NCI-H82 treated with DMSO at 0.1 percent for 48 hours (cell line): Measurements from ENCODE around the gene COPG2.

Source experiments
- DNase-seq: peaks from one replicate; lab custom pipeline; 2025; ENCODE audit not compliant: unreplicated experiment; lab: John Stamatoyannopoulos, UW

COPG2 gene

DNA sequence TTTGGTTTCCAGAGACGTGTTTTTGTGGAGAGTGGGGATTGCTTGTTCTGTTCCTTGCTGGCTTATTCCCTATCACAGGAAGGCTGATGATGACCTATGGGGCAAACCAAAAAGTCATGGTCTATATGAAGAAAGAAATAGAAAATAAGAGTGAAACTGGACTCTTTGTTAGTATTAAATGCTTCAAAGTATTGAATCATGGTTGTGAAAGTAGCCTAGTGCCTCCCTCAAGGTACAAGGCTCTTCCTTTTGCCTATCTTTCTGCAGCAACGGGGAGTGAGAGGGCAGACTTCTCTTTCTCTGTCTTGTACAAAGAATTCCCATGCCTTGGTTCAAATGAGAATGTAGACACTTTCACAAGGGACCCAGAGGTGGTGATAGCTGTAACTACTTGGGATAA, 167.6 kb downstream of the COPG2 start:
- DNase-seq = no peak

DNA sequence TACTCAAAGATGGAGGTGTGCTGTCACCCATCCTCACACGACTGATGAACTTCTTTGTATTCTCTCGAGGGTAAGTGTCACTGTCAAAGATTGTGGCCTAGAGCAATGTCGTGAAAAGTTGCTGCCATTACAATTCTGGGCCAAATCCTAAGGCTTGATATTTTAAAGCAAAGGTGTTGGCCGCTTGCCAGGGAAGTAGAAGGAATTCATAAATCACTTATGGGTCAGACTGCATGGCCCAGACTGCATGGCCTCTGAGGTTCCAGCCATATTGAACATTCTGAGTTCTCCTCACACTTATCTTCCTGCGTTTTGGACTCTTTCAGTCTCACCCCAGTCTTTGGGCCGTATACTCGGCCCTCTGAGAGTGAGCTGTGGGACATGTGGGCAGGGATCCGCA, 168.1 kb downstream of the COPG2 start:
- DNase-seq = no peak

DNA sequence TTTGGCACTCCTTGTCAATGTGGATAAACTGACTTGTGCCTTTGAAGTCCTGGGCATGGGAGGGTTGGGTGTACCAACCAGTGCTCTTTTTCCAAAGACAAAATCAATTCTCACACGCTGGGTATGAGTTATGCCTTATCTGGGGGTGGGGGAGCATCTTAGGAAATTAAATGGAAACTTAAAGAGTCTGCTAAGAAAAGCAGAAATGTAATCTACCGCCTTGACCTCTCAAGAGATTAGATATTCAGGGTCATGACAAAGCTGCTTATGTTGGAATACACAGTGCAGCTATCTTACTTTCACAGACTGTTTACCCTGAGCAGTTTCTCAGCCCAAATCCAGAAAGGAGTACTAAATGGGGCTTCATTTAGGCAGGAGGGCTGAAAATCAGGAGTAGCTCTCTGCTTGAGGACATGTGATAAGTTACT, 174.1 kb downstream of the COPG2 start:
- DNase-seq = peak; percentile 24

DNA sequence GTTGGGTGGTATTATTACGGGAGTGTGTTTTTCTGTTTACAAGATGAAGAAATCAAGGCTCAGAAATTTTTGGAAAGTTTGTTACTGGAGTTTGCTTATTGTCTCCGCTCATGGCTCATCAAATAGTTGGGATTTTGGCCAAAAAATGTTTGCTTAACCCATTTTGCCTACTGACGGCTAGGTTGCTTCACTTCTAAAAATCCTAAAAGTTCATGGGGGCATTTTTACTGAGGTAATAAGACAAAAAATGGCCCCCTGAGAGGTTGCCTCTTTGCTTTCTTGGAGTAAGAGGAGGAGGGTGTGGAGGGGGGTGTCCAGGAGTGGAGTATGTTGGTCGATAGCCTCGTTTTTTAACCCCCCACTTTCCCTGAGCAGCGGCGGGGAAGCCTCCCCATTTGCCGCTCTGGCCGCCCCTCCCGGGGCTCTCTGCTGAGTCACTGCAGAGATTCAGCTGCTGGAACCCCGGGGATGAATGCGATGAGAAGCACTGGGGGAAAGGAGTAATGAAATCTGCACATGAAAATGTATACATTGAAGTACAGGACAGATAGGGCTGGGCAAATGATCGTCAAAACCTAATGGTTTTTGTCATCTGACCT, 175.2 kb downstream of the COPG2 start:
- DNase-seq = no peak

DNA sequence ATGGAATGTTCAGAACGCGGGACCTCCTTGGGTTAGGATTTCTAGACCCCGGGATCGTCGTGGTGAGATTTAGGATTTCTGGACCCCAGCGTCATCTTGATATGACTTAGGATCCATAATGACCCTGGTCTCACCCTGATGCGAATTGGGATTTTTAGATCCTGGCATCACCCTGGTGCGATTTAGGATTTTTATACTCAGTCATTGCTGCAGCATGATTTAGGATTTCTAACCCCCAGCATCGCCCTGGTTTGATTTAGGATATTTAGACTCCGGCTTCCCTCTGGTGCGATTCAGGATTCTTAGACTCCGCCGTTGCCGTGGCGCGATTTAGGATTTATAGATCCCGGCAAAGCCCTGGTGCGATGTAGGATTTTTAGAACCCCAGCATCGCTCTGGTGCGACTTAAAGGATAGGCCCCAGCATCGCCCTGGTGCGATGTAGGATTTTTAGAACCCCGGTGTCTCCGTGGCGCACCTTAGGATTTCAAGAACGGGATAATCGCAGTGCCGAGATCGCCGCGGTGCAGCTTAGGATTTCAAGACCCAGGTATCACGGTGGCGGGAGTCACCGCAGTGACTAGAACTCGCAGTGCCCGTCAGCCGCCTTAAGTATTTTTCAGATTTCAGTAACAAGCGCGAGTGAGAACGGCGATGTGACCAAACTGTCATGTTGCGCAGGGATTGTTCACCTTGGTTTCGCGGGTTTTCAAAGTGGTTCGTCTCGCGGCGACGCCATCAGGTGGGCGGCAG, 175.8 kb downstream of the COPG2 start:
- DNase-seq = no peak

DNA sequence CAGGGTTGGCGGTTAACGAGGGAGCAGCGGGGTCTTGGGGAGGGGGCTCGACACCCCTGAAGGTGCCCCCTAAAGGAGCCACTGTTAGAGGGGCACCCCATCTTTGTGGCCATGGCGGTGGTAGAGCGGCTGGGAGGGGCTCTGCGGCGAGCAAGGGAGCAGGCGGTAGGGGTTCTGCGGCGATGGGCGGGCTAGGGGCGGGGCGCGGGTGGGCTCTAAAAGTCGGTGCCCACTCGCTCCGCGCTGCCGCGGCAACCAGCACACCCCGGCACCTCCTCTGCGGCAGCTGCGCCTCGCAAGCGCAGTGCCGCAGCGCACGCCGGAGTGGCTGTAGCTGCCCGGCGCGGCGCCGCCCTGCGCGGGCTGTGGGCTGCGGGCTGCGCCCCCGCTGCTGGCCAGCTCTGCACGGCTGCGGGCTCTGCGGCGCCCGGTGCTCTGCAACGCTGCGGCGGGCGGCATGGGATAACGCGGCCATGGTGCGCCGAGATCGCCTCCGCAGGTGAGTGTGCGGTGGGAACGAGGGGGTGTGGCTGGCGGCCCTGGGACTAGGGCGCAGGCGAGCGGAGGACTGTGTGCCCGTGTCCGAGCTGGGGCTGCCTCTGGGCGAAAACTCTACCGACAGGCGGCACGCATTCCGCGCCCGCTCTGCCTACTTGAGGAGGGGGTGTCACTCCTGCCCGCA, 176.6 kb downstream of the COPG2 start, which contains the start of gene MEST:
TSS of gene MEST (plus strand) at position 245 of the 682 bp plus-strand sequence. CDS start at position 474, 229 bp downstream.
- DNase-seq = no peak

DNA sequence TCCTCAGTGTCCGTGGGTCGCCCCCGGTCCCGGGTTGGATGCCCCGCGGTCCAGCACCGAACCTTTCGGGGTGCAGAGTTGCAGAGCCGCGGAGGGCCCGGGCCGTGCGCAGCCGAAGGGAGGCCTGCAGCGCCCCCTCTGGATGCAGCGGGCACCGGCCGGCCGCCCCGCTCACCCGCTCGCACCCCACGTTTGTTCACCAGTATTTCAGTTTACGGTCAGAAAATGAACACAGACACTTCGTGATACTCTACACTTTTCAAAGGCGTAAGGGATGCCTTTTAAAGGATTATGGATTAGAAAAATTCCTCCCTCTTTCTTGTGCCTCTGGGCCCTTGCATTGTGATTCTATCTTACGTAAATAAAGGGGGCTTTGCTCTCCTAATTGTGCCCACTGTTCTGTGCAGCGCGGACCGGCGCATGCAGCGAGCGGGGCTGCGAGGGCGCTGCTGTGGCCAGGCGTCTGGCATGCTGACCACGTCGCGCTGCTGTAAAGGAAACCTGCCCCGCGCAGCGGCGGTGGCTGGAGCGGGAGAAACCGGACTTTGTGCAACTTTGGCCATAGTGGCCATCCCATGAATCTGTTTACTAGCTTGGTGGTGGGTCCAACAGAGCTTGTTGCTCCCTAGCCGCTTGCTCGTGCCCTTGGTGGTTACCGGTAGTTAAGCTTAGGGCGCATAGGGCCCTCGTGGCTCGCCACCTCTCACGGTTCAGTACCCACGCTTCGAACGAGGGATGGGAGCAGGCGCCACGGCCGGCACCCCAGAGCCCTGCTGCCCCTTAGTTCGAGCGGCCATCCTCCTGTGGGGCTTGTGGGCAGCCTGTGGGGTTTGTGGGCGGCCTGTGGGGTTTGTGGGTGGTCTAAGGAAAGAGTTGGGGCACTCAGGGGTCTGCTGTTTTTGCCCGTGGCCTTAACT, 177.4 kb downstream of the COPG2 start:
- no peak for DNase-seq

DNA sequence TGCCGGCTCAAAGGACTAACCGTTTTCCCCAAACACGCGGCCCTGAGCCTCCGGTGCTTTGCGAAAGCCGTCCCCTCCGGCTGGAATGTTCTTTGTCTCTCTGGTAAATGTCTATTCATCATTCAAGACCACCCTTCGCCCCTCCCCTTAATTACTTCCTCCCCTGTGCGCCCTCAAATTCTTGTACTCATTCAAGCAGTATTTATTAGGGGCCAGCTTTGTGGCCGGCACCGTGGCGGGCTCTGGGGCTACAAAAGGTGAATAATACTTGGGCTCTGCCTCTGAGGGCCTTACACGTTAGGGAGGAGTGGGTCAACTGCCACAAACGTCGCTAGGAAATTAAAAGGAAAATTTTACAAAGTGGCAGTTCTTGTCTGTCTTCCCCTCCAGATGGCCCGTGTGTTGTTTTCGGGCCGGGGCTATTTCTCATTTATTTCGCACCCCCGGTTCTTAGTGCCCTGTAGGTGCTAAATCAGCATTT, 178.2 kb downstream of the COPG2 start:
- DNase-seq = no peak

DNA sequence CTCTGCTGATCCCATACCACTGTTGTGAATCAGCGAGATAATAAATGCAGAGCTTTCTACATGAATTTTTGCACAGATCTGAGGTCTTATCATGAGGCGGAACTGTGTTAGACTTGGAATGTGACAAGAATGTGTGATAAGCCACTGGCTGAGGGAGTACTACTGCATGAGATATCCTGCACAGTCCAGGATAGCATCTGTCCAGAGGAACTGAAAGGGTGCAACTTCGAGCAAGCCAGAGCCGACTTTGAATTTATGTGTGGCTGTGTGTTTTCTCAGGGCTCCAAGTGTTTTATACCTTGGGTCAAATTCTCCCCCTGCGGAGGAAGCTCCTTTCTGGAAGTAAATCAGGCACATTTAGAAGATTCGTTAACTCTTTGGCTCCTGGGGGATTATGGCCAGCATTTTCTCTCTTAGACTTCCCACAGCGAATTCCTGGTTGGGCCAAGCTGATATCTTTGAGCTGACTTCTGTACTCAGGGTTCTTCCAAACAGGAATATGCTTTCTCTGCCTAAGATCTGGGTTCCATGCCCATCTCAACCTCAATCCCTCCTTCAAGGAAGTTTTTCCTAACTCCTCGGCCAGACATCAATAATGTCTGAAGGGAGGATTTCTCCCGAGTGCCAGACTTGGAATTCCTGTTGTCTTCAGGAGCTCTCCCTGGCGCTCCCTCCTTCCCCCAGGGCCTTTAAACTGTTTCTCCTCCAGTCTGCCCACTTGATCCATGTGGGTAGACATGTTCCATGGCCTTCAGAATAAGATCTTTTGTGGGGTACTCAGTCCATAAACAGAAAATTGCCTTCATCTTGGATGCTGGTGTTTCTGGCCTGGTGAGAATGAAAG, 179.2 kb downstream of the COPG2 start:
- no peak for DNase-seq

DNA sequence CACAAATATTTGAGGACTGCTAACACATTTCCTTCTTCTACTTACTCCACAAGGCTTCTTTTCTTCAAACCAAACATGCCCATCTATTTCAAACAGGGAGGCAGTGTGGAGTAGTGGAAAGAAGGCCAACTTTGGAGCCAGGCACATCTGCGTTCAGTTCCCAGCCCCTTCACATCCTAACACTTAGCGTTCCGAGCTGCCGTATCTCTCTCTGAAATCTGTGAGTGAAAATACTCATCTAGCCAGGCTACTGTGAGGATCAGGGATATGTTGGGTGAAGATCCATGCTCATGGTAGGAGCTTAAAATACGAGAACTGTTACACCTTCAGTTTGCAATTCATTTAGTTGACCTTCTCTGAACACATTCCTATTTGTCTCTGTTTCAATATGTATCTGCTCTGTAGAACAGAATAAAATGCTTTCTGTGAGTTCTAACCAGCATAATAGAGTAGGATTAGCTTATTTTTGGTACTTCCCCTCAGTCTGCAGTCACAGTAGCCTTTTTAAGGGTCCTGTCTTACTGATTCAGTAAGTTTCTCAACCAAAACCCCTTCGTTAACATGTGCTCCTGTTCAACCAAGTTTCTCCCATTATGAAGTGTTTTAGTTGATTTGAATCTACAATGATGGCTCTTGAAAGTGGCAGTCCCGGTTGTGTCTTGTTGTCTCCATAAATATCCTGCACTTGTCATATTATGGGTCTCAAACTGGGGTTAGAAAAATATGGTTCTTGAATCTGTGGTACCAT, 180.0 kb downstream of the COPG2 start:
- no peak for DNase-seq

DNA sequence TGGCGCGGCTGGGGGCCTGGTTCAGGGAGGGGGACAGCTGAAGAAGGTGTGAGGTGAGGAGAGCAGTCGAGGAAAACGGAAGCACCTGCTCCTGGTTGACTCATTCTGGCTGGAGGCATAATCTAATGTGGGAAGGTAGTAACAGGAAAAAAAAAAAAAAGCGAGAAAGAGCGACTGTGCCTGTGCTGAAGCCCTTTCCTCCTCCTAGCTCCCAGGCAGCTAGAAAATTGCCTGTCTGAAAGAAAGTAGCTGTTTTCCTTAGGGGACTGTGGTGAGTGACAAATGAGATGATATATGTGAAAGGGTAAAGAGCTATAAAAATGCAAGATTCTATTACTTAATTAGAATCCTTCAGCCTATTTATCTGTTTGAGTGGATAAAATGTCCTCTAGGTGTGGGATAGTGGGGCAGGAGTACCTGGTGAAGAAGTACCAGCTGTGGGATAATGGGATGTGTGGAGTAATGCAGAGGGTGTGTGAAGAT, 181.6 kb downstream of the COPG2 start:
- no peak for DNase-seq

DNA sequence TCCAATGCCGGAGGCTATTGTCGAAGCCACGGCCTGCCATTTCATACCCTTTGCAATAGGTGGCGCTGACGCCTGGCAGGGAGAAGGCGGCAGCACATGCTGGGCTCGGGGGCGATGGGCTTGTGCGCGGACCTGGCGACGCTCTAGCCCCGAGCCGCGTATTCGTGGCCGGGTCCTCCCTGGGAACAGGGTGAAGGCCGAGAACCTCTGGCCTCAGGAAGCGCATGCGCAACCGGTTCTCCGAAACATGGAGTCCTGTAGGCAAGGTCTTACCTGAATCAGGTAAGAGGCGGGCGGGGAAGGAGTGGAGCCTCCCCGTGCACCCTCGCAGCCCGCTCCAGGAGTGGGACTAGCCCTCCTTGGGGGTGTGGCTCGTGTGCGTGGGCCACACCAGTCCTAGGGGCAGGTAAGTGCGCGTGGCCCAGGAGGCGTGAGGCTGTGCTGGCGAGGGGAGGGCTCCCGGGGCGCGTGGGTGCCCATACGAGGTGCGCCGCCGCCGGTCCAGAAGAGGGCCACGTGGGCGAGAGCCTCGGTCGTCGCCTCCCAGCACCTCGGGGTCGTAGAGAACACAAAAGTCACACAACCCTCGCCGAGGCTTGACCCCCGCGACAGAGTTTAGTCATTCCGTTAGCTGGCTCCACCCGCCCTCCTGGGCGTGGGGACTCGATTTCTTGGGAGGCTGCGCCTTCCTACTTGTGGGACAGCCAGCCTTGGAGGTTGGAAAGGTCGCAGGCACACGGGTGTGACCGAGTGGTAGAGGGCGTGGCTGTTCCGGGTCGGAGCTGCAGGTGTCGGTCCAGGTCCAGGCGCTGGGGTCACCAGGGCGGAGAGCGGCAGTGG, 182.2 kb downstream of the COPG2 start:
- no peak for DNase-seq

DNA sequence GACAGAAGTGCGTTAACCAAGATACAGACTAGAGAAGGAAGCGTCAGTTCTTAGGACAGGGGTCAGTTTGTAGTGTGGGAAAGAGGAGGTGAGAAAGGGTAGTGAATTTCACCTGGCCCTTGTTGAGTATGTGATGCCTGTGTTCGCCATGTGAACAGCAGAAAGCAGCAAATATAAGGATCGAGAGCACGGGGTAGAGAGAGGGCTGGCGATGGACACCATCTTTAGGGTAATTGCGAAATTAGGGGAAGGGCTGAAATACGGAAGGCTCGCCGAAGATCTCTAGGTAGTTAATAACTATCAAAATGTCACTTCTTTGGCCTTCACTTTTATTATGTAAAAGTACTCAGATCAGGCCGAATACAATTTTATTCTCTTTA, 182.8 kb downstream of the COPG2 start:
- no peak for DNase-seq

DNA sequence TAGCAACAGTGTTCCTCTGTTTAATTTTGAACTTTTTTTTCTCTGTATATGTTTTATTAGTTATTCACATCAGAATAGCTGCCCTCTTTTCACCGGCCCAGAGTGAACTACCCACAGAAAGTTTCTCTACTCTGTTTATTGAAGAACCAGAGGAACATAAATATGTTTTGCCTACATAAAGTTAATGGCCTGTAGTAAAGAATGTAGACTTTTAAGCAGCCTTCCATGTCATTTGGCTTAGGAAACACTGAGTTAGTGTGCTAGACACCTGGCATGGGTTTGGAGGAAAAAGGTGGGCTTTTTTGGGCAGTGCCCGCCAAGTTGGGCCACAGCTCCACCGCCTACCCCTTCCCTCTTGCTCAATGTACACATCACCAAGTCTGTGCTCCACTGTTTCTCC, 185.5 kb downstream of the COPG2 start:
- DNase-seq = no peak

DNA sequence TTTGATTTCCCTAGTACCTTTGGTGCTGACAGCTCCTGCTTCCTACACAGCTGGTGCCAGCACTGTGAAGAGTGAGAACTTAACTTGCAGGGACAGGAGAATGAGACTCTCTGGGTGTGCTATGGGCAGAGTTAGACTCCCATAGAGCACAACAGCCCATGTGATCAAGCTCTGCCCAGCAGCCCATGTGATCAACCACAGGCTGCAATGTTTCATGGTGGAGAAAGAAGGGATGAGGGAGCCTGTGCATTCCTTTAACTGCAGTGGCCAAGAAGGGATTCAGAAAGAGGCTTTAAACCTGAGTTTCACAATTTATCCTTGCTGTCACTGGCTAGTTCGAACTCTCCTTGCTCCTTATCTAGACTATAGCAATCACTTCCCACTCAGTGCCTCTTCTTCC, 186.7 kb downstream of the COPG2 start:
- DNase-seq = no peak

DNA sequence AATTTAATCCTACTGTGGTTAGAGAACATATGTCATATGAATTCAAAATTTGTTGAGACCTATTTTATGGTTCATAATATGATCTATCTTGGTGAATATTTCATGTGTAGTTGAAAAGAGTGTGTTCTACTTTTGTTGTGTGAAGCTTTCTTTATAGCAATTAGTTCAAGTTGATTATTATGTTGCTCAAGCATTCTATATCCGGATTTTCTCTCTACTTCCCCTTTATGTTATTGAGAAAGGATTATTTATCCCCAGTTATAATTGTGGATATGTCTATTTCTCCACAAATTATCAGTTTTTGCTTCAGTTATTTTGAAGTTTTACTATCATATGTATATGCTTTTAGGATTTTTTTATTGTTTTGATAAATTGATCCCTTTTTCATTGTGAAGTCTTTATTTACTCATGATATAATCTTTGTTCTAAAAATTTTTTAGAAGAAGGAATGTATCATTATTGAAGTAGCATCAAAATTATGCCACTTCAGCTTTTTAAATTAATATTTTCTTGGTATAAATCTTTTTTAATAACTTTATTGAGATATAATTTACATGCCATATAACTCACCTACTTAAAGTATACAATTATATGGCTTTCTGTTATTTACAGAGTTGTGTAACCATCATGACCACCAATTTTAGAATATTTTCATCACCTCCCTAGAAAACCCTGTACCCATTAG, 188.7 kb downstream of the COPG2 start:
- no peak for DNase-seq

DNA sequence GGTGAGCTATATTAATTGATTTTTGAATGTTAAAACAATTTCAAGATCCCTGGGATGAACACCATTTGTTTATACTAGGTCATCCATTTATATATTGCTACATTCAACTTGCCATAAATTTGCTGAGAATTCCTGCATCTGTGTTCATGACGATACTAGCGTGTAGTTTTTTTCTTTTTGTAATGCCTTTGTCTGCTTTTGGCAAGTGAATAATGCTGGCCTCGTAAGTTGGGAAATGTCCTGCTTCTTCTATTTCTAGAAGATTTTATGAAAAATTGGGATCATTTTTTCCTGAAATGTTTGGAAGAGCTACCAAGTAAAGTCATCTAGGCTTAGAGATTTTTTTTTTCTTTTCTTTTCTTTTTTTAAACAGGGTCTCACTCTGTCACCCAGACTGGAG, 189.6 kb downstream of the COPG2 start:
- no peak for DNase-seq
